DMS79 treated with DMSO at 0.1 percent for 48 hours (cell line): ENCODE results near the gene OR6C76.

Source experiments
- DNase-seq: peaks from one replicate; lab custom pipeline; 2025; lab: John Stamatoyannopoulos, UW

The OR6C76 gene

DNA sequence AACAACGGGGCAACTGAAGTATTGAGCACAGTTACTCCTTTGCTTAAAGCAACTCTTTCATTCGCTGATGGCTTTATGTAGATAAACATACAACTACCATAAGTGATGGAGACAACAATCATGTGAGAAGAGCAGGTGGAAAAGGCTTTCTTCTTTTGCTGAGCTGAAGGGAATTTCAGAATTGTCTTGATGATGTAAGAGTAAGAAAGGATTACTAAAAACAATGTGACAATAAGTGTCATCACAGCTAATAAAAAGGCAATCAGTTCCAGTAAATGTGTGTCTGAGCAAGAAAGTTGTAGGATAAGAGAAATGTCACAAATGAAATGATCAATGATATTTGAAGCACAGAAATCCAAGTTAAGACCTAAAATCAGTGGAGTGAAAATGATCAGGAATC lies 43.2 kb downstream of the OR6C76 start:
- no peak for DNase-seq

GRCh38 chr12:55470088-55470829 lies 44.2 kb downstream of the OR6C76 start, which contains the start of gene OR6C70:
Gene OR6C70, minus strand, starts transcription at chr12:55470138. Its CDS starts 0 bp downstream, at chr12:55470138.
- DNase-seq: no peak

- DNase-seq: no peak
These were observed 46.2 kb downstream of the OR6C76 start for GRCh38 chr12:55472264-55472663.
